HL-60 (cell line): ENCODE data around the gene UBC.

Experiments used
- GABPA ChIP-seq: IDR thresholded peaks from 2 replicates; pipeline ENCODE4 v1.6.1; 2012; ENCODE audit warnings: low read depth
- POLR2AphosphoS5 ChIP-seq: IDR thresholded peaks from 2 replicates; pipeline ENCODE4 v1.6.1; 2012; ENCODE audit warnings: low read depth
- TF ChIP-seq, protein P1 (sequence below): IDR thresholded peaks from one replicate; pipeline ENCODE4 v1.5.1; 2011; ENCODE audit warnings: low read length, control low read depth, inconsistent platforms; ENCODE audit not compliant: insufficient read depth
- TF ChIP-seq, protein P2 (sequence below): IDR thresholded peaks from 2 replicates; pipeline ENCODE4 v1.6.1; 2012; ENCODE audit warnings: low read depth; ENCODE audit not compliant: insufficient replicate concordance

DNA sequence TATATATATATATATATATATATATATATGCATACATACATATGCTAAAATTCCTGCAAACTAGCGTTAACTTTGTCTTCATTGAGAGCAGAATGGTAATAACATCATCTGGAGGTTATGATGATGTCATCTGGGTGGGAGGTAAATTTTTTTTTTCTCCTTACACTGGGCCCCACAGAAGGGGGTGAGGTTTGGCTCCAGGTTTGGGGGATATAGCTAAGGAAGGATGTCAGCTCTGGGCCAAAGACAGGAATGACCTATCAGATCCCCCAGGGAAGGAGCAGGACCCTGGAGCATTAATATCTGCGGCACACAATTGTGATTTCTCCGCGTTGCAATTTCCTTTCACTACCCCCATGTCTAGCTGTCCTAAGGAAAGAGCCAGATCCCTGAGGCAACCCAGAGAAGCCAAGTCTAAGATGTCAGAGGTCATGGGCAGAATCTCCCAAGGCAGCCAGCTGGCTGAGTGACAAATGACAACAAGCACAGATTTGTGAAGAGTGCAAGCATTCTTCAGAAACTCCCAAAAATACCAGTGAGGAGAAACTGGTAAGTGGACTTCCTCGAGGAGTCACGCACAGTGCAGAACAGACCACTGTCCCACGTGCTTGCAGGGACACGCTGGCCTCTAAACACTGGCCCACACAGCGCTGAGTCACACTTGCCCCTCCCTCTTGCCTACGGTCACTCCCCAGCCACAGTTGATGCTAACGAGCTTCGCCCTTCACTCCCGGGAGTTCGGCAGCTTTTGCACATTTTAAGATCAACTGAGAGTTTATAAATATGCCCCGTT, 9.9 kb downstream of the UBC start:
- TF ChIP-seq, protein P1, sequence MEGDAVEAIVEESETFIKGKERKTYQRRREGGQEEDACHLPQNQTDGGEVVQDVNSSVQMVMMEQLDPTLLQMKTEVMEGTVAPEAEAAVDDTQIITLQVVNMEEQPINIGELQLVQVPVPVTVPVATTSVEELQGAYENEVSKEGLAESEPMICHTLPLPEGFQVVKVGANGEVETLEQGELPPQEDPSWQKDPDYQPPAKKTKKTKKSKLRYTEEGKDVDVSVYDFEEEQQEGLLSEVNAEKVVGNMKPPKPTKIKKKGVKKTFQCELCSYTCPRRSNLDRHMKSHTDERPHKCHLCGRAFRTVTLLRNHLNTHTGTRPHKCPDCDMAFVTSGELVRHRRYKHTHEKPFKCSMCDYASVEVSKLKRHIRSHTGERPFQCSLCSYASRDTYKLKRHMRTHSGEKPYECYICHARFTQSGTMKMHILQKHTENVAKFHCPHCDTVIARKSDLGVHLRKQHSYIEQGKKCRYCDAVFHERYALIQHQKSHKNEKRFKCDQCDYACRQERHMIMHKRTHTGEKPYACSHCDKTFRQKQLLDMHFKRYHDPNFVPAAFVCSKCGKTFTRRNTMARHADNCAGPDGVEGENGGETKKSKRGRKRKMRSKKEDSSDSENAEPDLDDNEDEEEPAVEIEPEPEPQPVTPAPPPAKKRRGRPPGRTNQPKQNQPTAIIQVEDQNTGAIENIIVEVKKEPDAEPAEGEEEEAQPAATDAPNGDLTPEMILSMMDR: no peak
- TF ChIP-seq POLR2AphosphoS5: no peak
- TF ChIP-seq GABPA: no peak
- TF ChIP-seq, protein P2, sequence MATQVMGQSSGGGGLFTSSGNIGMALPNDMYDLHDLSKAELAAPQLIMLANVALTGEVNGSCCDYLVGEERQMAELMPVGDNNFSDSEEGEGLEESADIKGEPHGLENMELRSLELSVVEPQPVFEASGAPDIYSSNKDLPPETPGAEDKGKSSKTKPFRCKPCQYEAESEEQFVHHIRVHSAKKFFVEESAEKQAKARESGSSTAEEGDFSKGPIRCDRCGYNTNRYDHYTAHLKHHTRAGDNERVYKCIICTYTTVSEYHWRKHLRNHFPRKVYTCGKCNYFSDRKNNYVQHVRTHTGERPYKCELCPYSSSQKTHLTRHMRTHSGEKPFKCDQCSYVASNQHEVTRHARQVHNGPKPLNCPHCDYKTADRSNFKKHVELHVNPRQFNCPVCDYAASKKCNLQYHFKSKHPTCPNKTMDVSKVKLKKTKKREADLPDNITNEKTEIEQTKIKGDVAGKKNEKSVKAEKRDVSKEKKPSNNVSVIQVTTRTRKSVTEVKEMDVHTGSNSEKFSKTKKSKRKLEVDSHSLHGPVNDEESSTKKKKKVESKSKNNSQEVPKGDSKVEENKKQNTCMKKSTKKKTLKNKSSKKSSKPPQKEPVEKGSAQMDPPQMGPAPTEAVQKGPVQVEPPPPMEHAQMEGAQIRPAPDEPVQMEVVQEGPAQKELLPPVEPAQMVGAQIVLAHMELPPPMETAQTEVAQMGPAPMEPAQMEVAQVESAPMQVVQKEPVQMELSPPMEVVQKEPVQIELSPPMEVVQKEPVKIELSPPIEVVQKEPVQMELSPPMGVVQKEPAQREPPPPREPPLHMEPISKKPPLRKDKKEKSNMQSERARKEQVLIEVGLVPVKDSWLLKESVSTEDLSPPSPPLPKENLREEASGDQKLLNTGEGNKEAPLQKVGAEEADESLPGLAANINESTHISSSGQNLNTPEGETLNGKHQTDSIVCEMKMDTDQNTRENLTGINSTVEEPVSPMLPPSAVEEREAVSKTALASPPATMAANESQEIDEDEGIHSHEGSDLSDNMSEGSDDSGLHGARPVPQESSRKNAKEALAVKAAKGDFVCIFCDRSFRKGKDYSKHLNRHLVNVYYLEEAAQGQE: no peak
